ENCODE results near the gene NUBP2. TPM values are rescaled to one million over a fixed set of nuclear protein-coding genes. Genes with fewer than 3 reads are reported as not detected.

The NUBP2 gene
- polyA plus RNA-seq, 1 of the 3 experiments (the other 2 are of a cell fraction): 73.2 TPM

DNA sequence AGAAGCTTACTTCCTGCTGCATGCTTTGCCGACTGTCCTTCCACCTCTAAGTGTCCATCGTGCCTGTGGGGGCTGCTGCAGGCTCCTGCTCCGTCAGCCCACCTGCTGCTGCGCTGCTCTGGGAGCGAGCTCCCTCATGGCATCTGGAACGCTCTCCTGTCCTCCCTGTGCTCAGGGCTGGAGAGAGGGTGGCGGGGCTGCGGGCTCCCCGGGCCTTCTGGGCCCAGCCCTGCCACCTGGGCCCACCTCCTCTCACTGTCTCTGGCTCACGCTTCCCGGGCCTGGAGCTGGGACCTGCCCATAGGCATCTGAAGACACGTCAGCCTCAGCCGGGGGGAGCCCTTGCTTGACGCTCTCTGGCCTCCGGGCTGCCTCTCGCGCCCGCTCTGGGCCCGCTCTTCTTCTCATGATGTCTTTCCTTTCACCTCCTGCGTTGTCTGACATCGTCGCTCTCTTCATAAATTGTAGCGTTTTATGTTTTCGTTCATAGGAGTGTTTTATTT is 38.4 kb upstream of the NUBP2 start:
- Histone ChIP-seq H3K27me3 (ENCODE audit: insufficient read depth) (no peaks in the 10 kb centered on the region), H3K4me3 (ENCODE audit: low read depth in 2 of 2, low read length in 1 of 2) (no peak overlapping the region), H3F3A (replicated peaks; ENCODE audit: insufficient read depth) (peaks cover 7% of the 10 kb centered on the region), H3K79me2 (ENCODE audit: insufficient read depth) (0 out of 2 replicates have a peak, but pooled peaks cover 4% of the 10 kb centered on the region), H3K9ac (no peak overlapping the region), H4K20me1 (ENCODE audit: insufficient read depth) (no peaks in the 10 kb centered on the region), H3K4me2 (no peak overlapping the region), H3K9me2 (no peaks in the 10 kb centered on the region), H3K27ac (ENCODE audit: low read depth in 2 of 2, low read length in 1 of 2) (no peak overlapping the region), H3K9me3 (no peaks in the 10 kb centered on the region), H3K36me3 (replicated peaks in 1 of 2; ENCODE audit: control insufficient read depth in 1 of 2, insufficient read depth in 2 of 2, low read length in 1 of 2) (peaks cover 4 to 58% of the 10 kb centered on the region in 2 experiments), H3K4me1 (ENCODE audit: control insufficient read depth in 1 of 2, insufficient read depth in 2 of 2, low read depth in 1 of 2, low read length in 1 of 2) (no peaks in the 10 kb centered on the region), H2AFZ (ENCODE audit: low read depth) (no peak overlapping the region)
- CTCF ChIA-PET: no interaction called here
- WGBS (ENCODE audit: low lambda C conversion rate): 94% methylated on average over 16 of the region's 24 CpGs
- DNase-seq: no peak
- TF ChIP-seq NFIC (IDR thresholded peaks at IDR 0.05; ENCODE audit: borderline replicate concordance): no peak
- TF ChIP-seq EP300 (IDR thresholded peaks at IDR 0.05; ENCODE audit: borderline replicate concordance in 1 of 2, low read depth in 1 of 2, low read length in 1 of 2): no peak
- TF ChIP-seq GABPA (IDR thresholded peaks at IDR 0.05; ENCODE audit: low read depth): no peak
- no peak for TF ChIP-seq RCOR1 (IDR thresholded peaks at IDR 0.05; ENCODE audit: low read length)
- TF ChIP-seq, protein P1, sequence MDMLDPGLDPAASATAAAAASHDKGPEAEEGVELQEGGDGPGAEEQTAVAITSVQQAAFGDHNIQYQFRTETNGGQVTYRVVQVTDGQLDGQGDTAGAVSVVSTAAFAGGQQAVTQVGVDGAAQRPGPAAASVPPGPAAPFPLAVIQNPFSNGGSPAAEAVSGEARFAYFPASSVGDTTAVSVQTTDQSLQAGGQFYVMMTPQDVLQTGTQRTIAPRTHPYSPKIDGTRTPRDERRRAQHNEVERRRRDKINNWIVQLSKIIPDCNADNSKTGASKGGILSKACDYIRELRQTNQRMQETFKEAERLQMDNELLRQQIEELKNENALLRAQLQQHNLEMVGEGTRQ (IDR thresholded peaks at IDR 0.05; ENCODE audit: borderline replicate concordance, low read depth, low read length): no peak
- no peak for TF ChIP-seq POLR2AphosphoS5 (IDR thresholded peaks at IDR 0.05; ENCODE audit: low read depth, low read length)
- TF ChIP-seq EZH2phosphoT487 (IDR thresholded peaks at IDR 0.05; ENCODE audit: borderline replicate concordance, low read depth): no peak
- no peak for TF ChIP-seq FOSL2 (IDR thresholded peaks at IDR 0.05; ENCODE audit: borderline replicate concordance, low read depth)
- TF ChIP-seq FOXM1 (IDR thresholded peaks at IDR 0.05; ENCODE audit: low read depth): no peak
- TF ChIP-seq, protein P2, sequence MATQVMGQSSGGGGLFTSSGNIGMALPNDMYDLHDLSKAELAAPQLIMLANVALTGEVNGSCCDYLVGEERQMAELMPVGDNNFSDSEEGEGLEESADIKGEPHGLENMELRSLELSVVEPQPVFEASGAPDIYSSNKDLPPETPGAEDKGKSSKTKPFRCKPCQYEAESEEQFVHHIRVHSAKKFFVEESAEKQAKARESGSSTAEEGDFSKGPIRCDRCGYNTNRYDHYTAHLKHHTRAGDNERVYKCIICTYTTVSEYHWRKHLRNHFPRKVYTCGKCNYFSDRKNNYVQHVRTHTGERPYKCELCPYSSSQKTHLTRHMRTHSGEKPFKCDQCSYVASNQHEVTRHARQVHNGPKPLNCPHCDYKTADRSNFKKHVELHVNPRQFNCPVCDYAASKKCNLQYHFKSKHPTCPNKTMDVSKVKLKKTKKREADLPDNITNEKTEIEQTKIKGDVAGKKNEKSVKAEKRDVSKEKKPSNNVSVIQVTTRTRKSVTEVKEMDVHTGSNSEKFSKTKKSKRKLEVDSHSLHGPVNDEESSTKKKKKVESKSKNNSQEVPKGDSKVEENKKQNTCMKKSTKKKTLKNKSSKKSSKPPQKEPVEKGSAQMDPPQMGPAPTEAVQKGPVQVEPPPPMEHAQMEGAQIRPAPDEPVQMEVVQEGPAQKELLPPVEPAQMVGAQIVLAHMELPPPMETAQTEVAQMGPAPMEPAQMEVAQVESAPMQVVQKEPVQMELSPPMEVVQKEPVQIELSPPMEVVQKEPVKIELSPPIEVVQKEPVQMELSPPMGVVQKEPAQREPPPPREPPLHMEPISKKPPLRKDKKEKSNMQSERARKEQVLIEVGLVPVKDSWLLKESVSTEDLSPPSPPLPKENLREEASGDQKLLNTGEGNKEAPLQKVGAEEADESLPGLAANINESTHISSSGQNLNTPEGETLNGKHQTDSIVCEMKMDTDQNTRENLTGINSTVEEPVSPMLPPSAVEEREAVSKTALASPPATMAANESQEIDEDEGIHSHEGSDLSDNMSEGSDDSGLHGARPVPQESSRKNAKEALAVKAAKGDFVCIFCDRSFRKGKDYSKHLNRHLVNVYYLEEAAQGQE (IDR thresholded peaks at IDR 0.05; ENCODE audit: low read depth, low read length): no peak
- TF ChIP-seq TEAD4 (IDR thresholded peaks at IDR 0.05; ENCODE audit: borderline replicate concordance, insufficient read depth): no peak
- TF ChIP-seq, protein P3, sequence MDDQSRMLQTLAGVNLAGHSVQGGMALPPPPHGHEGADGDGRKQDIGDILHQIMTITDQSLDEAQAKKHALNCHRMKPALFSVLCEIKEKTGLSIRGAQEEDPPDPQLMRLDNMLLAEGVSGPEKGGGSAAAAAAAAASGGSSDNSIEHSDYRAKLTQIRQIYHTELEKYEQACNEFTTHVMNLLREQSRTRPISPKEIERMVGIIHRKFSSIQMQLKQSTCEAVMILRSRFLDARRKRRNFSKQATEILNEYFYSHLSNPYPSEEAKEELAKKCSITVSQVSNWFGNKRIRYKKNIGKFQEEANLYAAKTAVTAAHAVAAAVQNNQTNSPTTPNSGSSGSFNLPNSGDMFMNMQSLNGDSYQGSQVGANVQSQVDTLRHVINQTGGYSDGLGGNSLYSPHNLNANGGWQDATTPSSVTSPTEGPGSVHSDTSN (IDR thresholded peaks at IDR 0.05): no peak
- TF ChIP-seq, protein P4, sequence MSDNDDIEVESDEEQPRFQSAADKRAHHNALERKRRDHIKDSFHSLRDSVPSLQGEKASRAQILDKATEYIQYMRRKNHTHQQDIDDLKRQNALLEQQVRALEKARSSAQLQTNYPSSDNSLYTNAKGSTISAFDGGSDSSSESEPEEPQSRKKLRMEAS (IDR thresholded peaks at IDR 0.05; ENCODE audit: low read depth): no peak
- TF ChIP-seq JUND (IDR thresholded peaks at IDR 0.05): no peak
- no peak for TF ChIP-seq SIN3A (IDR thresholded peaks at IDR 0.05; ENCODE audit: borderline replicate concordance, low read depth, low read length)
- no peak for TF ChIP-seq FOXJ3 (CRISPR knock-in tag; IDR thresholded peaks at IDR 0.05)
- POLR2A ChIA-PET: no interaction called here

Measured in SK-N-SH (cell line).